ENCODE measurements around the gene DYNC1I1.

Gene DYNC1I1

GRCh38 chr7:96093435-96093834 lies 321.1 kb downstream of the DYNC1I1 start:
- no peak for DNase-seq

DNA sequence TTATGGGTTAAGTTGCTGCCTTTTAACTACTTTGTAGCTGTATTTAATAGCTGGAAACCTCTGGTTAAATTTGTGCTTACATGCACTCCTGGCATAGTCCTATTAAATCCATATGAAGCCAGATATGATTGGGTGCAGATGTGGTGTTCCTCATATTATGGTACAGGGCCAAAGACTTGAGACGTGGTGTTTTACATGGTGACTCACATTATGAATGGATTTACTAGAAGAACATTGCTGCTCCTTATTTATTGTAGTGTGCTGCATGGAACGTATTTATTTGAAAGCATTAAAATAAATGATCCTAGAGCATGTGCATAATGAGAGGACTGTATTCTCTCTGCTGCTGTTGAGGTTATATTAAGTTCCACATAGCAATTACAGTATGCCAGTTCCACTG lies 325.5 kb downstream of the DYNC1I1 start:
- DNase-seq, result no peak

- no peak for DNase-seq
These were observed 328.4 kb downstream of the DYNC1I1 start for GRCh38 chr7:96100737-96101136.

GRCh38 chr7:96102096-96102811 lies 329.9 kb downstream of the DYNC1I1 start:
- no peak for DNase-seq

DNA sequence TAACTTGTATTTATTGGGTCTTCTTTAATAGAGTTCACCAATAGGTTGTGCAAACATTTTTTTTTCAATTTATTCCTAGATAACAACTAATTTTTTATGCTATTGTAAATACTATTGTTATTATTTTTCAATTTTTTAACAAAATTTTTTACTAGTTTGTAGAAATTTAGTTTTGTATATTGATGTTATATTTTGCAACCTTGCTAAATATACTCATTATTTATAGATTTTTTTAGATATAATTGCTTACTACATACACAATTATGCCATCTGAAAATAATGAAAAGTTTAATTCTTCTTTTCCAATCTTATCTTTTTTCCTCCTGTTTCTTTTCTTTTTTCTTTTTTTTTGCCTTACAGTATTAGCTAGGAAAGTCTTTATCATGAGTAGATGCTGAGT lies 332.6 kb downstream of the DYNC1I1 start:
- DNase-seq, result no peak

DNA sequence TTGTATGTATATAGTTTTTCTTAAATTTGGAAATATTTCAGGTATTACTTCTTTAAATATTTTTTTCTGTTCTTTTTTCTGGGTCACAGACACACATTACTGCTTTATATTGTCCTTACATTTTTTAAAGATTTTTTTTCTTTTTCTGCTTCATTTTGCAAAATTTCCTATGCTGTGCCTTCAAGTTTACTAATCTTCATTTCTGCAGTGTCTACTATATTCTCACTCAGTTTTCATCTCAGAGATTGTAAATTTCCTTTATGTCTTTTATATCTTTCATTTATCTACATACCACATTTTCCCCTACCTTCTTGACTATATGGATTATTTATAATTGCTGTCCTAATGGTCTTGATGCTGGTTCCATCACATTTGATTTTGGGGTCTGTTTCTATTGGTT lies 339.1 kb downstream of the DYNC1I1 start:
- DNase-seq, result no peak

DNA sequence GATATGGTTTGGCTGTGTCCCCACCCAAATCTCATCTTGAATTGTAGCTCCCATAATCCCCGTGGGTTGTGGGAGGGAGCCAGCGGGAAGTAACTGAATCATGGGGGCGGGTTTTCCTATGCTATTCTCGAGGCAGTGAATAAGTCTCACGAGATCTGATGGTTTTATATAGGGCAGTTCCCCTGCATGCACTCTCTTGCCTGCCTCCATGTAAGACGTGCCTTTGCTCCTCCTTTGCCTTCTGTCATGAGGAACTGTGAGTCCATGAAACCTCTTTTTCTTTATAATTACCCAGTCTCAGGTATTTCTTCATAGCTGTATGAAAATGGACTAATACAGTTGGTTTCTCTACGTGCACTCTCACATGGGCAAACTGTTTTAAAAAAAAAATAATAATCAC lies 341.8 kb downstream of the DYNC1I1 start:
- DNase-seq, result no peak

GRCh38 chr7:96116173-96116572 lies 343.8 kb downstream of the DYNC1I1 start:
- no peak for DNase-seq

- DNase-seq, result no peak
These were observed 346.2 kb downstream of the DYNC1I1 start for GRCh38 chr7:96118449-96119001.

GRCh38 chr7:96120445-96121225 lies 348.3 kb downstream of the DYNC1I1 start:
- DNase-seq, result no peak

DNA sequence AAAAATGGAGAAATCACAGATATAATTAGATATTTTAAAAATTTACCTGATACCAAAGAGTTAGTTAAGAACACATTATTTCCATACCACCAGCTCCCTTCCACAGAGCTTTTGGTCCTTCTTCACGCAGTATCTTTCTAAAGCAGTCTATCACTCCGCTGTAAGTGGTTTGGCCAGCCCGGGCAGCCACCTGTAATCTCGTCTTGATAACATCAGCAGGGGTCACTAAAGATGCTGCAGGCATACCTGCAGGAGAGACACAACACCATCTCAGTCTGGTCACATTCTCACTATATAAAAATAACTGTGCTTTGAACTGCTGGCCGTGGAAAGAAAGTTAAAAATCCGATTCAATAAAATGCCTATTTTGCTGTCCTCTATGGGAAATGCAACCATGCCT lies 349.4 kb downstream of the DYNC1I1 start:
- DNase-seq, result no peak

DNA sequence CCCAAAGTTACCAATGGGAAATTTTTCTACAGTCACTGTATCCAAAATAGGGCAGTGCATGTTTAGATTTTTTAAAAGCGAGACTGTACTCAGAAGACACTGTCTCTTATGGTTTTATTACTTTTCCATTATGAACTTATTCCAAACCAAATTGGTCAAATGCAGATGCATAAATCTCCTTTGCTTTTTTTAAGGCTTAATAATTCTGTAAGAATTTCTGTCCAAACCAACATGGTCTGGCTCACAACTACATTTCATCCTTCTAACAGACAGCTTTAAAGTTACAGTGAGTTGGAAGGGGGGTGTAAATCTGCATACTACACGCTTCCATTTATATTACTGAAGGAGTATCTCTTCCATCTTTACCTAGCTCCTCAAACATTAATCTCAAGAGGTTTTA lies 350.4 kb downstream of the DYNC1I1 start:
- no peak for DNase-seq

DNA sequence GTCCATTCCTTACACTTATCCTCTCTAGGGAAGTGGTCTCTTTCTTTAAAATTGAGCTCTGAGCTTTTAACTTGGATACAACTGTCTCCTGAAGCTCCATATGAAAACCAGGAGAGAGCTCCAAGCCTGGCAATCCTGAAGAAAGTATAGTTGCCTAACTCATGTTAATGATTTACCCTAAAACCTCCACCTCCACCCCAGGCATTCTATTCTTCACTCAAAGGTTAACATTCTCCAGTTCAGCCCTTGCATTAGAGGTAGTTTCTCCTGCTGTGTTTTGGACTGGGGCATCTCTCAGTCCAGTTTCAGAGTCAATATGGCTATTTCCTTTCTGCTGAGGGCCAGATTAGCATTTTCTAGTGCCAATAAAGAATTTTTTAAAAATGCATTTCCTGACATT lies 354.0 kb downstream of the DYNC1I1 start:
- no peak for DNase-seq

- DNase-seq, result no peak
These were observed 355.4 kb downstream of the DYNC1I1 start for GRCh38 chr7:96127746-96128145.

DNA sequence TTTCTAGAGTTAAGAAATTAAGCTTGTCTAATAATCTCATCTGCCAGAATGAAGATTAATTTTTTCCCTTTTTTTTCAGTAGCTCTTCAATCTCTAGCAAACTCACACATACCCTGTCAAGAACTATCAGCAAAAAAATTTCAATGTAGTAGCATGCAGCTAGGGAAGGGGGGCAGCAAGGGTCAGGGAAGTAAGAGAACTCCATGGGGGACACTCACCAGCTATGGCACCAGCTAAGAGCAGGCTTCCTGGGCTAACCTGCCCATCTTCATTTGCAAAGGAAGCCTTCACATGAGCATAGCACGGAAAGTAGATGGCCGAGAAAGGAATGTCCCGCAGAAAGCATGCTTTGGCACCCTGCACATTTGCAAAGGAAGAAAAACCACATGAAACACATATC lies 359.2 kb downstream of the DYNC1I1 start:
- no peak for DNase-seq

DNA sequence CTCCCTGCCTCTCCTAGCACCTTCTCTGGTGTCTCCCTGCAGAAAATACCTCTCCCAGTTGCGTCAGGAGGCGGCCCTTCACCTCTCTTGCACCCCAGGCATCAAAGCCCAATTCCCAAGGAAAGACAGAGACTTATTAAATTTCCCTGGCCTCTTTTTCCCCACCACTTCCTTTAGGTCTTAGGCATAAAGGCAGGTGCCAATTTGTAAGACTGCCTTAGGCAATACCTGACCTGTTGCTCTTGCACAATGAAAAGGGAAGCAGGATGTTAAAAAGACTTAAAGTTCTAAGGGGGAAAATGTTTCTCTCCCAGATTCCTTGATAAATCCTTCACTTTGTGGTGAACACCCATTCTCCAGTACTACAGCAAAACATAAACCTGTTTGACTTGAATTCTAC lies 362.9 kb downstream of the DYNC1I1 start:
- DNase-seq, result no peak

GRCh38 chr7:96136600-96137239 lies 364.4 kb downstream of the DYNC1I1 start:
- DNase-seq, result no peak

DNA sequence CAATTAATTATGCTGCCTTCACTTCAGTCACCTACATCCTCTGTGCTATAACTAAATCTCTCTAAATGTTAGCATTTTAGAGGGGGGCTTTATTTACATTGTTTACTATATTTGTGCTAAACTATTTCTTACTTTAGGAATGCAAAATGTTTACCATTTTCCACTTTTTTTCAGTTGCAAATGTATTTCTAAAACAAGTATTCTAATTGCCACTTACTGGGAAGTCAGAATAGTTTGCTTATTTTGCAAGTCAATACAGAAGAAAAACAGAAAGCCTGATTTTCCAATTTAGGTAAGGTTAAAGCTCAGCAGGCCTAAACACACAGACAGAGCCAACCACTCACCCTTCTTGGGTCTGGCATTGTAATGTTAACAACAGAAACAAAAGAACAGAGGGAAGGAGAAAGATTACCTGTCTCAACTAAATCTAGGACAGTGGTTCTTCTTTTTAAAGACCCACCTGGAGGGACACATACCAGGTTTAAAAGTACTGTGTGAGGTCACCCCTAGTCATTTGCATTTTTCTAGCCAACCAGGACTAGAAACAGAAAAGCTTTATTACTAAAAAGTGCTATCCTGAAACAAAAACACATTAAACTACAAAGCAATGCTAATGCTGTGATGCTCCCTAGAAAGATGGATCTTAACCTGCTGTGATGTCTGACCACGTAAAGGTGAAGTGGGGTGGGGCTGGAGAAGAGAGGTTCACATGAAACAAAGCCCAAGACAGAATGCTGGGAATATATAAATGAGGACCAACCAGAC lies 371.3 kb downstream of the DYNC1I1 start:
- no peak for DNase-seq

DNA sequence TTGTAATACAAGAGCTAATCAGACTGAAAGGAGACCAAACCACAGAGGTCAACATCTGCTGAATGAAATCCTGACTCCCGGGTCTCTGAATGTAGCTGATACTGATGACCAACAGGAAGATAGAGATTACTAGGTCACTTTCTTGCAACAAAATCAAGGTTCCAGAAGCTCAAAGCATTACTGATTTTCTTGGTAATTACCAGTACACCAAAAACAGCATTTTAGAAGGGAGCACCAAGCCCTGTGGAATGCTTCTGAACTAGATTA lies 371.8 kb downstream of the DYNC1I1 start:
- no peak for DNase-seq
